Head of caudate nucleus (tissue), 42 donors: ENCODE data around the gene CACNA1D.

Experiments used
- DNase-seq, 42 donors: peaks; one replicate each; pipeline versions ENCODE4 v3.0.0 to v3.0.0-alpha.2; 2020 to 2021; ENCODE audit warnings: mixed read lengths in 7 of 42
- intact Hi-C: fragments of 100-400 bp; cut with DNase I; formaldehyde crosslinking; loops from one replicate; pipeline ENCODE4 v1.15.0; 2022

The CACNA1D gene

DNA sequence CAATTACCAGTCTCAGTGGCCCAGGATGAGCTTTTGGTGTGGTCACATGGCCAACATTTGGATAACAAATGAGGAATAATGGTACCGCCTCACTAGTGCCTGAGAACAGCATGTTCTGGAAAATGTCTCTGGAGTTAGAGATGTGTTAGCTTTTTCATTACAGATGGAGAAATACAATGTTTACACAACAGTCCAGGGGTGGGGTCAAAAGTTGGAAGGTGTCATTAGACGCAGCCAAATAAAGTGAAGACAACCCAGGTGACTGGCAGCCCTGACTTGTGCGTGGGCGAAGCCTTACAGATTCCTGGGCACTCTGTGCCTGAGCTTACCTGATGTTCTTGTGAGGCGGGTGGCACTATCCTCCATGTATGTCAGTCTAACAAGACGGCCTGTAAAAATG lies 364.8 kb downstream of the CACNA1D start:
- DNase-seq: no peak
- intact Hi-C loops: no loop called here

DNA sequence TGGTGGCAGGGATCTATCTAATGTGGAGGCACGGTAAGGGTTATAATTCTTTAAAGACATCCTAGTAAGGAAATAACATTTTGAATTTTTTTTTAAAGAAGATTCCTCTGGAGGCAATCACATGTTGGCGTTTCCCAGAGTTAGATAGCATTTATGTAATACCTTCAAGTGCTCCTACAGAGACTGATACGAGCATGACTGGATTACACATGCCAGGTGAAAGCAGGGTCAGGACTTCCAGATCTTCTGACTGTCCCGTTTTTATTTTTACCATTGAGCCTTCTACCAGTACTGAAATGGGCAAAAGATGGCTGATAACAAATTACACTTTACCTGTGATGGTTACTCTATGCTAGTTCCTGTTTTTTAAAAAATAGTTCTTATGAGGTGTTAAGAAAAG lies 365.8 kb downstream of the CACNA1D start:
- DNase-seq: peak in 9 of 42 donors; percentile 12 to 64 (median 36)
- intact Hi-C loops: no loop called here

DNA sequence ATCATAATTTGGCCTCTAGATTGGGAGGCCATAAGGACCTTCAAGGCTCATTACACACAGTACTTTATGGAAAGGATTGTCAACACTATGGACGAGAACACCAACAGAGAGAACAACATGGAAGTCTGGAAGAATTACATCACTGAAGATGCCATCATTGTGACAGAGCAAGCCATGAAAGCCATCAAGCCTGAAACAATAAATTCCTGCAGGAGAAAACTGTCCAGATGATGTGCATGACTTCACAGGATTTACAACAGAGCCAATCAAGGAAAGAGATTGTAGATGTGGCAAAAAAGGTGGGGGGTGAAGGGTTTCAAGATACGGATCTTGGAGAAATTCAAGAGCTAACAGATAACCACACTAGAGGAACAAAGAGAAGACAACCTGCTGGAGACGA lies 367.8 kb downstream of the CACNA1D start:
- intact Hi-C loops: no loop called here
- no peak for DNase-seq

DNA sequence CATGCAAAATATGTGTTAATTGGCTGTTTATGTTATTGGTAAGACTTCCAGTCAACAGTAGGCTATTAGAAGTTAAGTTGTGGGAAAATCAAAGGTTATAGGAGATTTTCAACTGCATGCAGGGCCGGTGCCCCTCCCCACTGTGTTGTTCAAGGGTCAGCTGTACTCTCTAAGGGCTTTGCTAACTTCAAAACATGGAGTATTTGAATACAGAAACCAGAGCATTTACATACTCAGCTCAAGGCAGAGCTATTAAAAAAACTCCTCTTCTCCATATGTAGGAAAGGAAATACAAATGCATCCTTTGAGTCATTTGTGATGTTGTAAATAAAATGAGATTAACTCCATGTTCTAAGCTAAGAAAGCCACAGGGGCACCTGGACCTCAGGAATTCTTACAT lies 368.7 kb downstream of the CACNA1D start:
- no peak for DNase-seq
- intact Hi-C loops: no loop called here
